Activated naive CD4-positive, alpha-beta T cell treated with anti-CD3 and anti-CD28 coated beads, Interleukin-2, amount 10 ng/mL, durations not matched to agents 7 days and 5 days (primary cell): Measurements from ENCODE around the gene MRPL43.

ENCODE experiments used
- CTCF ChIA-PET: fragments of 350-600 bp; sonication (Branson Sonifier 250); formaldehyde crosslinking; loops from one replicate; lab custom pipeline; 2021; ENCODE audit warnings: antibody characterized with exemption; lab: Charles Lee
- DNase-seq: peaks from one replicate; pipeline ENCODE4 v3.0.0-alpha.2; 2020
- H3K27ac Mint-ChIP-seq: one replicate; pipeline ENCODE4 v1.8.0; 2021; ENCODE audit warnings: mild to moderate bottlenecking, moderate library complexity, mixed read lengths
- H3K27me3 Mint-ChIP-seq: one replicate; pipeline ENCODE4 v1.8.0; 2021; ENCODE audit warnings: mild to moderate bottlenecking, mixed read lengths
- H3K36me3 Mint-ChIP-seq: one replicate; pipeline ENCODE4 v1.8.0; 2021; ENCODE audit warnings: mixed read lengths
- H3K4me1 Mint-ChIP-seq: one replicate; pipeline ENCODE4 v1.8.0; 2021; ENCODE audit warnings: mixed read lengths
- H3K4me3 Mint-ChIP-seq: one replicate; pipeline ENCODE4 v1.8.0; 2021; ENCODE audit warnings: mild to moderate bottlenecking, moderate library complexity, mixed read lengths
- H3K9me3 Mint-ChIP-seq: one replicate; pipeline ENCODE4 v1.8.0; 2021; ENCODE audit warnings: mixed read lengths

Gene MRPL43

DNA sequence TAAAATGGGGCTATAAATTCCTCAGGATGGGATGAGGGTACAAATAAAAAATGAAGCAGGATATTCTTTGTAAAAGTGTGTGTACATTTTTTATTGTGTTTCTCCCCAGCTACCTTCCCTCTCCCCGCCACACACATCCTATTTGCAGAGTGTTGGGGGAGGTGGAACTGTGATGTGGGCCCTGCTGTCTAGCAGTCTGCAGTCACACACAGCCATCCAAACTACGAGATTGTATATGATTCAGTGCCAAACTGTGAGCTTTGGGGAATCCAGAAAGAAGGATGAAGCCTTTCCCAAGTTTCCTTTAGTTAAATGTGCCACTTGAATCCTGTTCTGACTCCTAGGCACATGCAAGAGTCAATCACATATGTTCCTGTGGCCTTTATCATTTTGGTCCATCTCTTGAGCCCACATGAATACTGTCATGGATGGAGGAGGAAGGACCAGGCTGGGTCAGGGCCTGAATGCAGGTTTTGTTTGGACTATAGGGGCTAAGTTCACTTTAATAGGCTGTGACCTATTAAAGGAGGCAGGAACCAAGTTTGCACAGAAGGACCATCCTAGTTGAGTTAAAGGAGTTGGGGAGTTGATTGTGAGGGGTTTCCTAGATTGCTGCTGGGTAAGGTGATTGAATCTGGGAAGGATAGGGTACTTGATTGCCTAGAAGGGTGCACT lies 19.1 kb downstream of the MRPL43 start:
- CTCF ChIA-PET = interaction anchor here (0.7 to 1.7 kb wide), 7 partner anchors 10 to 47 kb away, joined by 3 to 7 read pairs (median 3); partner anchors contain the start of genes MRPL43 and TWNK
- H3K4me3 Mint-ChIP-seq = peak overlapping the region; percentile 56
- H3K9me3 Mint-ChIP-seq = no peaks in the 10 kb centered on the region
- H3K36me3 Mint-ChIP-seq = peaks cover 2% of the 10 kb centered on the region
- no peak for DNase-seq
- H3K4me1 Mint-ChIP-seq = peaks cover 14% of the 10 kb centered on the region
- peaks cover 32% of the 10 kb centered on the region for H3K27me3 Mint-ChIP-seq
- H3K27ac Mint-ChIP-seq = no peak overlapping the region

DNA sequence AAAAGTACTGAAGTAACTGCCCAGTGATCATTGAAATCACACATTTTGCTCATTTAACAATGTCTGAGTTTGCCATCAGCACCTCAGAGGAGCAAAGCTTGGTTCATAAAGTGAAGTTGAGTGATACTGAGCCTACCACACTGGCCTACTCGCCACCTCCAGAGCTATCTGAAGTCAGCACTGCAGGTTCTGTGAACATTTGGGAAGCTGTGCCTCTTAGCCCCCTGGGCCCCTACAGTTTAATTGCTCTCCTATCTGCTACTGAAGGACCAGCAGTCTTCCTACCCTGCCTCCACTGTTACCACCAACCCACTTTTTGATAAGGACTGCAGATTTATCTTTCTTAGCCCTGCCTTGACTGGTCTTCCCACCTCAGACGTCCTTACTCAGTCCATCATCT lies 20.0 kb downstream of the MRPL43 start:
- H3K4me1 Mint-ChIP-seq = peaks cover 14% of the 10 kb centered on the region
- H3K36me3 Mint-ChIP-seq = peaks cover 9% of the 10 kb centered on the region
- peaks cover 23% of the 10 kb centered on the region for H3K27me3 Mint-ChIP-seq
- CTCF ChIA-PET = interaction anchor here (0.8 to 1.7 kb wide), 3 partner anchors 19 to 52 kb away, joined by 3 read pairs; no protein-coding TSS in a partner anchor
- DNase-seq = no peak
- H3K27ac Mint-ChIP-seq = no peak overlapping the region
- H3K9me3 Mint-ChIP-seq = no peaks in the 10 kb centered on the region
- H3K4me3 Mint-ChIP-seq = no peak overlapping the region

GRCh38 chr10:100966887-100967286 lies 20.4 kb downstream of the MRPL43 start:
- Mint-ChIP-seq H3K27me3 (peaks cover 21% of the 10 kb centered on the region), H3K4me3 (no peak overlapping the region), H3K4me1 (peaks cover 14% of the 10 kb centered on the region), H3K27ac (no peak overlapping the region), H3K9me3 (no peaks in the 10 kb centered on the region), H3K36me3 (peaks cover 13% of the 10 kb centered on the region)
- no peak for DNase-seq
- CTCF ChIA-PET = interaction anchor here (0.8 to 1.7 kb wide), 3 partner anchors 19 to 53 kb away, joined by 3 read pairs; no protein-coding TSS in a partner anchor

- peaks cover 13% of the 10 kb centered on the region for H3K36me3 Mint-ChIP-seq
- DNase-seq = no peak
- H3K4me3 Mint-ChIP-seq = no peak overlapping the region
- no peaks in the 10 kb centered on the region for H3K9me3 Mint-ChIP-seq
- CTCF ChIA-PET = interaction anchor here (0.7 to 1.3 kb wide), 2 partner anchors 32 to 49 kb away, joined by 4 to 6 read pairs; no protein-coding TSS in a partner anchor
- H3K4me1 Mint-ChIP-seq = peaks cover 14% of the 10 kb centered on the region
- peaks cover 21% of the 10 kb centered on the region for H3K27me3 Mint-ChIP-seq
- H3K27ac Mint-ChIP-seq = no peak overlapping the region
These were observed 21.5 kb downstream of the MRPL43 start for GRCh38 chr10:100965820-100966219.

DNA sequence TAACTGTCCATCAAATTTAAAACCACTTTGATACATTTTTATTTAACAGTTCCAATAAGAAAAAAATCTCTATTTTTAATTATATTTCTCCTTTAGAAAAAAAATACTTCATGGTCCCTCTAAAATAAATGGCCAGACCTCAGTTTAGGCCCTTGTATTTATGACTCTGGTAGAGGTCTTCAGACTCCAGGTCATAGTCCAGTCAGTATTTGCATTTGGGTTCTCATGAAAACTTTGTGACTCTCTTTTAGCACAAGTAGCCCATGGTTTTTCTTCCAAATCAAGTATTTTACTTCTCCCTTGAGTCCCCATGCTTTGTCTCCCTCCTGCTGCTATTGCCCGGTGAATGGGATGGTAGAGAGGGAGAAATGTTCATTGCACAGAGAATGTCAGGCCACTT lies 23.5 kb downstream of the MRPL43 start:
- H3K36me3 Mint-ChIP-seq = peaks cover 26% of the 10 kb centered on the region
- H3K4me3 Mint-ChIP-seq = no peak overlapping the region
- H3K9me3 Mint-ChIP-seq = no peaks in the 10 kb centered on the region
- H3K27me3 Mint-ChIP-seq = peaks cover 6% of the 10 kb centered on the region
- CTCF ChIA-PET = no interaction called here
- peaks cover 6% of the 10 kb centered on the region for H3K4me1 Mint-ChIP-seq
- H3K27ac Mint-ChIP-seq = no peak overlapping the region
- DNase-seq = no peak

GRCh38 chr10:100962351-100963080 lies 24.8 kb downstream of the MRPL43 start:
- Mint-ChIP-seq H3K4me3 (no peak overlapping the region), H3K27ac (no peak overlapping the region), H3K36me3 (peaks cover 30% of the 10 kb centered on the region), H3K27me3 (no peaks in the 10 kb centered on the region), H3K4me1 (no peaks in the 10 kb centered on the region), H3K9me3 (no peaks in the 10 kb centered on the region)
- DNase-seq = no peak
- CTCF ChIA-PET = interaction anchor here (0.5 kb wide), 1 partner anchor 18 kb away, joined by 4 read pairs; no protein-coding TSS in a partner anchor

GRCh38 chr10:100960251-100960650 lies 27.0 kb downstream of the MRPL43 start:
- Mint-ChIP-seq H3K4me3 (no peak overlapping the region), H3K9me3 (no peaks in the 10 kb centered on the region), H3K36me3 (peaks cover 35% of the 10 kb centered on the region), H3K27ac (no peak overlapping the region), H3K4me1 (peaks cover 10% of the 10 kb centered on the region), H3K27me3 (no peaks in the 10 kb centered on the region)
- DNase-seq = no peak
- CTCF ChIA-PET = no interaction called here

GRCh38 chr10:100948916-100949315 lies 38.4 kb downstream of the MRPL43 start:
- Mint-ChIP-seq H3K27me3 (no peaks in the 10 kb centered on the region), H3K4me1 (peaks cover 8% of the 10 kb centered on the region), H3K36me3 (peaks cover 32% of the 10 kb centered on the region), H3K27ac (no peak overlapping the region), H3K4me3 (no peak overlapping the region), H3K9me3 (no peaks in the 10 kb centered on the region)
- CTCF ChIA-PET = no interaction called here
- no peak for DNase-seq

- Mint-ChIP-seq H3K36me3 (peaks cover 43% of the 10 kb centered on the region), H3K27me3 (no peaks in the 10 kb centered on the region), H3K4me1 (peaks cover 23% of the 10 kb centered on the region), H3K9me3 (no peaks in the 10 kb centered on the region), H3K27ac (no peak overlapping the region), H3K4me3 (no peak overlapping the region)
- no peak for DNase-seq
- CTCF ChIA-PET = interaction anchor here (1.0 kb wide), 1 partner anchor 9 kb away, joined by 3 read pairs; no protein-coding TSS in a partner anchor
These were observed 41.5 kb downstream of the MRPL43 start for GRCh38 chr10:100945754-100946153.

DNA sequence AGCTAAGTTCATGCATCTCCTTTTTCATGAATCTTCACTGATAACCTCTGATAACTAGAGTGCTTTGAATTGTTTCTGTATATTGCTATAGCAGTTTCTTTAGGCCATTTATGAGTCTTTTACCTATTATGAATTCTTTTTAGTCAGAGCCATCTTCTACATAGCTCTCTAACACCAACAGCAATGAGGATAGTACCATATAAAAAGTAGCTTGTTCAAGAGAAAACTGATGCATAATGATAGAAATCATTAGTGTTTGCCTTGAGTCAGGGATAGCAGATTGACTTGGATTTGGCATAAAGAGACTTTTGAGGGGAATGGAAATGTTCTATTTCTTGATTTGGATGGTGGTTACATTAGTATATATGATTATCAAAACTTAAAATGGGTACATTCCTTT lies 43.8 kb downstream of the MRPL43 start:
- H3K36me3 Mint-ChIP-seq = peaks cover 47% of the 10 kb centered on the region
- no peak overlapping the region for H3K4me3 Mint-ChIP-seq
- peaks cover 23% of the 10 kb centered on the region for H3K4me1 Mint-ChIP-seq
- CTCF ChIA-PET = interaction anchor here (1.8 kb wide), 1 partner anchor 10 kb away, joined by 6 read pairs; no protein-coding TSS in a partner anchor
- DNase-seq = no peak
- H3K27me3 Mint-ChIP-seq = no peaks in the 10 kb centered on the region
- H3K27ac Mint-ChIP-seq = peak overlapping the region; percentile 82
- H3K9me3 Mint-ChIP-seq = no peaks in the 10 kb centered on the region

GRCh38 chr10:100942229-100942628 lies 45.1 kb downstream of the MRPL43 start:
- no peaks in the 10 kb centered on the region for H3K9me3 Mint-ChIP-seq
- no peak overlapping the region for H3K4me3 Mint-ChIP-seq
- no peaks in the 10 kb centered on the region for H3K27me3 Mint-ChIP-seq
- no peak for DNase-seq
- no peak overlapping the region for H3K27ac Mint-ChIP-seq
- CTCF ChIA-PET = interaction anchor here (1.8 kb wide), 1 partner anchor 8 kb away, joined by 6 read pairs; no protein-coding TSS in a partner anchor
- H3K36me3 Mint-ChIP-seq = peaks cover 50% of the 10 kb centered on the region
- peaks cover 23% of the 10 kb centered on the region for H3K4me1 Mint-ChIP-seq

DNA sequence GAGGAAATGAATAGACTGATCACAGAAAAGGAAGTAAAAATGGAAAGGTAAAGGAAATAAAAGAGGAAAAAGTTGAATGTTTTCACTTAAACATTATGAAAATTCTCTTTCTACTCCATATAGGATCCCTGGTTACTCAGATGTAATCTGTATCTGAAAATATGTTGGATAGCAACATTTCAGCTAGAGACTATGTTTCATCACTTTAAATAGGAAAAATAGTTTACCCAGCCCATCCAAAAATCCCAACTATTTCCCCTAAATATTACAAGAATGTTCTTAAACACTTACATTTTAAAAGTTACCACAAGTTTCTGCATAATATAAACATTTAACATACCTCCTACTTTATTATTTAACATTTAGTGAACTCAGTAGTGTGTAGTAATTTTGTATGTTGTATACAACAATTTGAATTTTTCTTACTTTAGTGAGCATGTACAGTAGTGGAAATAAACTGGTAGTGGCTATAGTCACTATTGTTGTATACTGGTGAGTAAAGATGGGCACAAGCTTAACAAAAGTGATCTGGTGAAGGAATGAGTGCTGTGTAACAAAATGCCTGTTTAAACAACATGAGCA lies 47.4 kb downstream of the MRPL43 start:
- no peak overlapping the region for H3K27ac Mint-ChIP-seq
- no peaks in the 10 kb centered on the region for H3K9me3 Mint-ChIP-seq
- no peaks in the 10 kb centered on the region for H3K27me3 Mint-ChIP-seq
- H3K4me1 Mint-ChIP-seq = peaks cover 21% of the 10 kb centered on the region
- H3K4me3 Mint-ChIP-seq = no peak overlapping the region
- peaks cover 37% of the 10 kb centered on the region for H3K36me3 Mint-ChIP-seq
- no peak for DNase-seq
- CTCF ChIA-PET = no interaction called here
